ENCODE data around the gene NCK1.

The NCK1 gene

GRCh38 chr3:136898549-136898948, 36.5 kb downstream of the NCK1 start:
- TF ChIP-seq POLR2AphosphoS5 (IDR thresholded peaks at IDR 0.05; ENCODE audit: low read depth, low read length) (no peak), REST (IDR thresholded peaks at IDR 0.05; ENCODE audit: insufficient read depth in 1 of 2, low read depth in 2 of 2, low read length in 2 of 2) (no peak), SIN3A (IDR thresholded peaks at IDR 0.05; ENCODE audit: borderline replicate concordance, insufficient read depth, low read length) (no peak), TAF1 (IDR thresholded peaks at IDR 0.05; ENCODE audit: borderline replicate concordance, insufficient read depth, low read length) (no peak), FOXP2 (optimal IDR thresholded peaks at IDR 0.05; ENCODE audit: borderline replicate concordance, extremely low read depth, extremely low read length, insufficient read depth) (no peak)

- no peak for TF ChIP-seq TAF1 (IDR thresholded peaks at IDR 0.05; ENCODE audit: borderline replicate concordance, insufficient read depth, low read length)
- TF ChIP-seq REST (IDR thresholded peaks at IDR 0.05; ENCODE audit: insufficient read depth in 1 of 2, low read depth in 2 of 2, low read length in 2 of 2) = no peak
- no peak for TF ChIP-seq POLR2AphosphoS5 (IDR thresholded peaks at IDR 0.05; ENCODE audit: low read depth, low read length)
- TF ChIP-seq SIN3A (IDR thresholded peaks at IDR 0.05; ENCODE audit: borderline replicate concordance, insufficient read depth, low read length) = no peak
- TF ChIP-seq FOXP2 (optimal IDR thresholded peaks at IDR 0.05; ENCODE audit: borderline replicate concordance, extremely low read depth, extremely low read length, insufficient read depth) = no peak
Observed at GRCh38 chr3:136898954-136899353, 36.9 kb downstream of the NCK1 start.

GRCh38 chr3:136899622-136900158, 37.7 kb downstream of the NCK1 start:
- TF ChIP-seq SIN3A (IDR thresholded peaks at IDR 0.05; ENCODE audit: borderline replicate concordance, insufficient read depth, low read length) = no peak
- no peak for TF ChIP-seq REST (IDR thresholded peaks at IDR 0.05; ENCODE audit: insufficient read depth in 1 of 2, low read depth in 2 of 2, low read length in 2 of 2)
- no peak for TF ChIP-seq FOXP2 (optimal IDR thresholded peaks at IDR 0.05; ENCODE audit: borderline replicate concordance, extremely low read depth, extremely low read length, insufficient read depth)
- no peak for TF ChIP-seq TAF1 (IDR thresholded peaks at IDR 0.05; ENCODE audit: borderline replicate concordance, insufficient read depth, low read length)
- TF ChIP-seq POLR2AphosphoS5 (IDR thresholded peaks at IDR 0.05; ENCODE audit: low read depth, low read length) = no peak

- TF ChIP-seq POLR2AphosphoS5 (IDR thresholded peaks at IDR 0.05; ENCODE audit: low read depth, low read length) (no peak), FOXP2 (optimal IDR thresholded peaks at IDR 0.05; ENCODE audit: borderline replicate concordance, extremely low read depth, extremely low read length, insufficient read depth) (no peak), SIN3A (IDR thresholded peaks at IDR 0.05; ENCODE audit: borderline replicate concordance, insufficient read depth, low read length) (no peak), REST (IDR thresholded peaks at IDR 0.05; ENCODE audit: insufficient read depth in 1 of 2, low read depth in 2 of 2, low read length in 2 of 2) (no peak), TAF1 (IDR thresholded peaks at IDR 0.05; ENCODE audit: borderline replicate concordance, insufficient read depth, low read length) (no peak)
Observed at GRCh38 chr3:136901391-136901790, 39.4 kb downstream of the NCK1 start.

- TF ChIP-seq SIN3A (IDR thresholded peaks at IDR 0.05; ENCODE audit: borderline replicate concordance, insufficient read depth, low read length) = no peak
- no peak for TF ChIP-seq REST (IDR thresholded peaks at IDR 0.05; ENCODE audit: insufficient read depth in 1 of 2, low read depth in 2 of 2, low read length in 2 of 2)
- no peak for TF ChIP-seq TAF1 (IDR thresholded peaks at IDR 0.05; ENCODE audit: borderline replicate concordance, insufficient read depth, low read length)
- TF ChIP-seq POLR2AphosphoS5 (IDR thresholded peaks at IDR 0.05; ENCODE audit: low read depth, low read length) = no peak
- no peak for TF ChIP-seq FOXP2 (optimal IDR thresholded peaks at IDR 0.05; ENCODE audit: borderline replicate concordance, extremely low read depth, extremely low read length, insufficient read depth)
Observed at GRCh38 chr3:136903899-136904298, 41.9 kb downstream of the NCK1 start.
